Muscle layer of colon (tissue), 2 donors: ENCODE data around the gene KLF7.
"Not testable (repeated sequence)": the region's sequence is repeated elsewhere in the genome, so short reads cannot be mapped to it uniquely, and the experiment has no call there.

Experiments used
- H3K27ac ChIP-seq: one replicate; pipeline ENCODE4 v1.7.0; 2013; ENCODE audit warnings: low read depth, mild to moderate bottlenecking, low read length, moderate library complexity
- H3K27me3 ChIP-seq, 2 donors: one replicate each; pipeline ENCODE4 v1.7.0; 2013; ENCODE audit warnings: low read length in 2 of 2, mild to moderate bottlenecking in 2 of 2; ENCODE audit not compliant: insufficient read depth in 2 of 2, control insufficient read depth in 1 of 2
- H3K36me3 ChIP-seq: one replicate; pipeline ENCODE4 v1.7.0; 2013; ENCODE audit warnings: mild to moderate bottlenecking, low read length; ENCODE audit not compliant: insufficient read depth
- H3K4me1 ChIP-seq: one replicate; pipeline ENCODE4 v1.7.0; 2013; ENCODE audit warnings: mild to moderate bottlenecking, low read length; ENCODE audit not compliant: insufficient read depth
- H3K4me3 ChIP-seq, 2 donors: one replicate each; pipeline ENCODE4 v1.7.0; 2013; ENCODE audit warnings: low read length in 2 of 2, low read depth in 1 of 2, mild to moderate bottlenecking in 1 of 2, moderate library complexity in 1 of 2
- H3K9ac ChIP-seq: one replicate; pipeline ENCODE4 v1.7.0; 2013; ENCODE audit warnings: low read length
- H3K9me3 ChIP-seq: one replicate; pipeline ENCODE4 v1.7.0; 2013; ENCODE audit warnings: mild to moderate bottlenecking, low read length
- donor health status: abdominal sarcoma.
- donor health status: Adenocarcinoma of cecum.

Gene KLF7

GRCh38 chr2:207044379-207045362 lies 121.1 kb downstream of the KLF7 start:
- Histone ChIP-seq H3K4me1 (no peaks in the 10 kb centered on the region), H3K27ac (no peak overlapping the region), H3K36me3 (no peaks in the 10 kb centered on the region), H3K9me3 (no peaks in the 10 kb centered on the region), H3K27me3 (no peaks in the 10 kb centered on the region), H3K9ac (no peak overlapping the region), H3K4me3 (no peak overlapping the region)

GRCh38 chr2:207042841-207043240 lies 122.9 kb downstream of the KLF7 start:
- H3K4me1 ChIP-seq: no peaks in the 10 kb centered on the region
- no peaks in the 10 kb centered on the region for H3K36me3 ChIP-seq
- H3K9me3 ChIP-seq: no peaks in the 10 kb centered on the region
- no peak overlapping the region for H3K9ac ChIP-seq
- H3K27ac ChIP-seq: no peak overlapping the region
- H3K27me3 ChIP-seq: no peaks in the 10 kb centered on the region
- H3K4me3 ChIP-seq: no peak overlapping the region

GRCh38 chr2:207041786-207042554 lies 123.8 kb downstream of the KLF7 start:
- no peaks in the 10 kb centered on the region for H3K4me1 ChIP-seq
- H3K9ac ChIP-seq: no peak overlapping the region
- no peaks in the 10 kb centered on the region for H3K36me3 ChIP-seq
- no peaks in the 10 kb centered on the region for H3K9me3 ChIP-seq
- no peak overlapping the region for H3K27ac ChIP-seq
- no peaks in the 10 kb centered on the region for H3K27me3 ChIP-seq
- no peak overlapping the region for H3K4me3 ChIP-seq

GRCh38 chr2:207041279-207041678 lies 124.5 kb downstream of the KLF7 start:
- no peak overlapping the region for H3K4me3 ChIP-seq
- no peaks in the 10 kb centered on the region for H3K9me3 ChIP-seq
- no peak overlapping the region for H3K9ac ChIP-seq
- H3K36me3 ChIP-seq: no peaks in the 10 kb centered on the region
- H3K27me3 ChIP-seq: no peaks in the 10 kb centered on the region
- H3K27ac ChIP-seq: no peak overlapping the region
- H3K4me1 ChIP-seq: no peaks in the 10 kb centered on the region

- H3K27ac ChIP-seq: no peak overlapping the region
- H3K9ac ChIP-seq: no peak overlapping the region
- no peaks in the 10 kb centered on the region for H3K36me3 ChIP-seq
- H3K27me3 ChIP-seq: no peaks in the 10 kb centered on the region
- no peaks in the 10 kb centered on the region for H3K4me1 ChIP-seq
- H3K9me3 ChIP-seq: no peaks in the 10 kb centered on the region
- no peak overlapping the region for H3K4me3 ChIP-seq
These were observed 125.1 kb downstream of the KLF7 start for GRCh38 chr2:207040696-207041095.

GRCh38 chr2:207039225-207039624 lies 126.5 kb downstream of the KLF7 start:
- H3K9me3 ChIP-seq: no peaks in the 10 kb centered on the region
- no peaks in the 10 kb centered on the region for H3K27me3 ChIP-seq
- H3K4me1 ChIP-seq: no peaks in the 10 kb centered on the region
- no peak overlapping the region for H3K9ac ChIP-seq
- no peaks in the 10 kb centered on the region for H3K36me3 ChIP-seq
- no peak overlapping the region for H3K4me3 ChIP-seq
- no peak overlapping the region for H3K27ac ChIP-seq

GRCh38 chr2:207038299-207038698 lies 127.4 kb downstream of the KLF7 start:
- Histone ChIP-seq H3K27ac (no peak overlapping the region), H3K36me3 (no peaks in the 10 kb centered on the region), H3K9ac (no peak overlapping the region), H3K4me3 (no peak overlapping the region), H3K4me1 (no peaks in the 10 kb centered on the region), H3K9me3 (no peaks in the 10 kb centered on the region), H3K27me3 (no peaks in the 10 kb centered on the region)

- H3K27ac ChIP-seq: no peak overlapping the region
- no peaks in the 10 kb centered on the region for H3K36me3 ChIP-seq
- H3K9ac ChIP-seq: no peak overlapping the region
- H3K4me1 ChIP-seq: no peaks in the 10 kb centered on the region
- H3K27me3 ChIP-seq: no peaks in the 10 kb centered on the region
- no peaks in the 10 kb centered on the region for H3K9me3 ChIP-seq
- no peak overlapping the region for H3K4me3 ChIP-seq
These were observed 127.9 kb downstream of the KLF7 start for GRCh38 chr2:207037896-207038295.

- H3K36me3 ChIP-seq, H3K4me3 ChIP-seq, H3K9me3 ChIP-seq, H3K27ac ChIP-seq, H3K4me1 ChIP-seq, H3K9ac ChIP-seq, H3K27me3 ChIP-seq: not testable (repeated sequence)
These were observed 128.7 kb downstream of the KLF7 start for GRCh38 chr2:207037023-207037422.

GRCh38 chr2:207035875-207036274 lies 129.9 kb downstream of the KLF7 start:
- Histone ChIP-seq H3K27ac (no peak overlapping the region), H3K4me3 (no peak overlapping the region), H3K36me3 (no peaks in the 10 kb centered on the region), H3K9ac (no peak overlapping the region), H3K27me3 (no peaks in the 10 kb centered on the region), H3K9me3 (no peaks in the 10 kb centered on the region), H3K4me1 (no peaks in the 10 kb centered on the region)

- H3K36me3 ChIP-seq: no peaks in the 10 kb centered on the region
- no peak overlapping the region for H3K9ac ChIP-seq
- H3K4me3 ChIP-seq: no peak overlapping the region
- no peaks in the 10 kb centered on the region for H3K27me3 ChIP-seq
- H3K4me1 ChIP-seq: no peaks in the 10 kb centered on the region
- no peaks in the 10 kb centered on the region for H3K9me3 ChIP-seq
- H3K27ac ChIP-seq: no peak overlapping the region
These were observed 133.3 kb downstream of the KLF7 start for GRCh38 chr2:207032490-207032889.
